ENCODE results near the gene TMX1.

DNA sequence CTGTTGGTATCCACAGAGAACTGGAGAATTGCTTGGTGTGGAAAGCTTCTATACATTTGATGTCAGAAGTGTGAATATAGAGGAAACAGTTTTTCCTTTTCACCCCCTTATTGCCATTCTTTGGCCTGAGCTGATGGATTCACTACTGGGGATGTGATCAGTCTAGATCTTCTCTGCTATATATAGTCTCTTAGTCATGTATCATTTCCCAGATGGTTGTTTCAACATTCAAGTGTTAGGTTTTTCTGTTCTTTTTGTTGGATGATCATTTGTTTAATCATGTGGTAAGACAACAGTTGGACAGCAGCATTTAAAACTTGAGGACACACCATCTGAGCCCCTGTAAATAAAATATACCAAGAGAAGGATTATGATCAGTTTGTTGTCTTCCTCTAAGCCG, 29.6 kb downstream of the TMX1 start:
- no peak for TF ChIP-seq CTCF (IDR thresholded peaks at IDR 0.05; ENCODE audit: low read depth, low read length, poor library complexity, severe bottlenecking)
- no peak for TF ChIP-seq EZH2phosphoT487 (IDR thresholded peaks at IDR 0.05; ENCODE audit: borderline replicate concordance, low read length)

Measured in DOHH2 (cell line).